HG02588 (cell line): ENCODE data around the gene UNC5B.
"Not testable (repeated sequence)": the region's sequence is repeated elsewhere in the genome, so short reads cannot be mapped to it uniquely, and the experiment has no call there.

Experiments used
- ATAC-seq: cut with Tn5 transposase; IDR thresholded peaks from one replicate; pipeline ENCODE4 v1.9.1; 2021; ENCODE audit warnings: mild to moderate bottlenecking, moderate library complexity; ENCODE audit not compliant: unreplicated experiment

The UNC5B gene

DNA sequence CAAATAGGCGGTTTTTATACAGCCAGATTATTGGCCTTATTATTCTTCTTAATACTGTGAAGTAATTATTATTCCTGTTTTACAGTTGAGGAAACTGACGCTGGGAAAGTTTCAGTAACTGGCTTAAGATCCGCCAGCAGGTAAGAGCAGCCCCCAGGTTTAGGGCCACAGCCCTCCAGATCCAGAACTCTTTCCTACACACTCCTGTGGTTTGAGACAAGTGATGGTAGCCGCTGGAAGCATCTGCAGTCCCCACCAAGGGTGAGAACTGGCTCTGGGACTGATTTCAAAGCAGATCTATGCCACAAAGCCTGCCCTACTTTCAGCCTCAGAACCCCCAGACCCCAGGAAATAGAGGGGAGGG, 3.0 kb upstream of the UNC5B start:
- ATAC-seq: no peak

DNA sequence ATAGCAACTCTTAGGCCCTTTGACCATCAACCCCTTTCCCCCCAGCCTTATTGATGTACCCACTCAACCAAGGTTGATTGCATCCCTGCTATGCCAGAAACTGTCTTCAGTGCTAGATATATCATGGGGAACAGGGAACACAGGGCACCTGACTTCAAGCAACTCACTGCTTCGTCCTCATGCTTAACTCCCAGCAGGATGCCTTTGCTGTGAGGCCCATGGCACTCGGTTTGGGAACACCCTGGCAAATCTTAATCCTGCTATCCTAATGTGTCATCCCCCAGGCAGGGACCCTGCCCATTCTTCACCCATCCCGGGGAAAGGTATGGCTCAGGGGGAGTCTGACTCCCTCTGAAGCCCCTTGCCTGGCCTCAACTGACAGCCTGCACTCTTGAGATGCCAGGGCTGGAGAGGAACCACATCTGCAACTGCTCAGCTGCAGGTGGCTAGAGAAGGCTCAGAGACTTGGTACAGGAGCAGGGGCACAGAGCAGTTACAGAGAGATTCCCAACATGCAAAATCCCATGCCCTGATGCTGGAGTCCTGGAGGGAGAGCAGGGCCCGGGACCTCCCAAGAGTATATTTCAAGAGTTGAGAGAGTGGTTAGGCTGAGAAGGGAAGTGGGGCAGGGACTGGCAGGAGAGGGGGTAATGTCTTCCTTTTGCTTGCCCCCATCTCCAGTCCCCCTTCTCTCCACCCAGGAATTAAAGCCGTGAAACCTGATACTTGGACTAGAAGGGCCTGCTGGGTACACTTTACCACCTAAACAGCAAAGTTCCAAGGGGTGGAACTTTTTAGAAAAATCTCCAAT, 2.4 kb upstream of the UNC5B start:
- ATAC-seq: no peak

DNA sequence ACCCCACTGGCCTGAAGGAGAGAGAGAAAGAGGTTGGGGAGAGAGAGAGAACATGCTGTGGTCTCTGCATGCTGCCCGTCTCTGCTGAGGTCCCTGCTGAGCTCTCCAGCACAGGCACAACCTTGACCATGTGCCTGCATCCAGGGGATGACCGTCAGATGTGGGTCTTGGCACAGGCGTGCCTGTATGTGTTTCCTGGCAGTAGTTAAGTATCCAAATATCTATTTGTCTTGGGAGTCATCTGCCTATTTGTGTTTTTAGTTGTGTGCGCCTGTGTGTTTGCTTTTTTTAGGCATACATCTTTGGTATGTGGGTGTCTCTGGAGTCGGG, 1.9 kb upstream of the UNC5B start:
- ATAC-seq: no peak

DNA sequence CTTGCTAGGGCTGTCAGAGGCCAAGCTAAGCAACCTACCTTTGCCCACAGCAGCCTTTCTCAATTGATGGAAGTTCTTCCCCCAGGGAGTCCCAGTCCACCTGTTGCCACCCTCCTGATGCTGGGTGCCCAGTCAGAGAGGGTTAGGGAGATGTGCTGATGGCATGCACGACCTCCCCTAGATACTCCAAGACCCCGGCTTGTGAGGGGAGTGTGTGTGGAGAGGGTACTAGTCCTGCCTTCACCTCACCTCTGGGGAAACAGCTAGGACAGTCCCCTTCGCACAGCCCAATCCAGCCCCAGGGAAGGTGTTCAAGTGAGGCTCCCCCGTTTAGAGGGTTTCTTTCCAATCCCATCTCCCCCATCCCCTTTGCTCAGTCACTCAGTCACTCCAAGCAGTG, 1.3 kb upstream of the UNC5B start:
- ATAC-seq: no peak

DNA sequence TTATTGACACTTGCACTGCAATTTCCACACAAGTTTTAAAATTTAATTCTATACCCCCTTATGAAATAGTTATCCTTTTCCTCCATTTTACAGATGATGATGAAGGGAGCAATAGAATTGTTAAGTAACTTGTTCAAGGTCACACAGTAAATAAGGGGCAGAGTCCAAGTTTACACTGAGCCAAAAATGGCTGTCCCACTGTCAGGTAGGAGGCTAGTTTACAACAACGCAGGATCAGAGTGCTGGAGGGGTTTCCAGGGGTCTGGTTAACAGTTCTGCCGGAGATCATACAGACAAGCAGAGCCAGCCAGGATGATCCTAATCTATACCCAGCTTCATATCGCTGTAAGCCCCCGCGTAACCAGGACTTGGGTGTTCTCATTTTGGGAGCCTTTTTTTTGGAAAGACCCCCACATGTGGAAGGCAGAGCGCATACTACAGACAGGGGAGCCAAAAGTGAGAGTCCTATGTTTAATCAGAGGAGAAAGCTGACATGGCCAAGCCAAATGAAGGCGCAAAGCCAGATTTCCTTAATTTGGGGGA, 524 bp upstream of the UNC5B start:
- ATAC-seq: no peak

DNA sequence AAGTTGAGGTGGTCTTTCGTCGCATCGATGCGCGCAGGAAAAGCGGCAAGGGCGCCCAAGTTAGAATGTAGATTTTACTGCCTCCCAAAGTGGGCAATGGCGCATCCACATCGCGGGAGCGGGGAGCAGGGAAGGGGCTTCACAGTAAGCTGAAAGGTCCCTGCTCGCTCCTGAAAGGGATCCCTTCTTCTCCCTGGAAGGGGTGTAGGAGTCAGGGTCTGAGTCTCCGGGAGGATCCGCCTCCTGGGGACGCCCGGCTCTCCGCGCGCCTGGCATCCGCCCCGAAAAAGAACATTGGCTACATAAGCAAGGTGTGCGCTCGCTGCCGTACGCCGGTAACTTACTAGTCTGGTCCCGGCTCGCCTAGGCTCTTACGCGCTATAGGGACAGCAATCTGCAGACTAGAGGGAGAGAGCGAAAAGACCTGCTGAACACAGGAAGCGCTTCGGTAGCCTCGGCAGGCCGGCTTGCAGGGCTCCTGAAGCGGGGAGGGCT, 804 bp downstream of the UNC5B start:
- ATAC-seq: no peak

DNA sequence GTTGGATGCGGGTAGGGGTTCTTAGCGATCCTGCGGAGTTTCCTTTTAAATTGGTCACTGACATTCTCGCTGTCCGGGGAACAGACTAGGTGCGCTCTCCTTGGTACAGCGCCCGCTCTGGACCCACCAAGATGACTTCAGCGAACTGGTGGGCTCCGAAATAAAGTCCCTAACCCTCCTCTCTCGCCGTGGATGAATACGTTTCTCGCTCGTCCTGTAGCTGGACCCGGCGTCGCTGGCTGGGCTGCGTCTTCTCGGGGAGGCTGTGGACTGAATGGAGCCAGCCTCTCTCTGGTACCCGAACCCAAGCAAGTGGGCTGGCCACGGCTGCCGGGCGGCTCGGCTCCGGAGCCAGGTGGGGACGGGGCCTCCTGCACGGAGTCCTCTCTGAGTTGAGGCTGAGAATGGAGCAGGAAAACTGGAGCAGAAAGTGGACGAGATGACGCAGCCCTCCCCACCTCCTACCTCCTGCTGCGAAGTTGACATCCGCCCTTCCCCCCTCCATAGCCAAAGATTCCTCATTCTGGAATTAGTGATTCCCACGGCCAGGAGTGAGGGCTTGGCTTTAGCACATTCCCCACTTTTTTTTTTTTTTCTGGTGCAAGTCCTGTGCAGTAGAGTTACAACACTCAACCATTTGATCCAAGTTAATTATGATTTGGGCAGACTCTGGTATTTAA, 1.5 kb downstream of the UNC5B start:
- ATAC-seq: no peak

DNA sequence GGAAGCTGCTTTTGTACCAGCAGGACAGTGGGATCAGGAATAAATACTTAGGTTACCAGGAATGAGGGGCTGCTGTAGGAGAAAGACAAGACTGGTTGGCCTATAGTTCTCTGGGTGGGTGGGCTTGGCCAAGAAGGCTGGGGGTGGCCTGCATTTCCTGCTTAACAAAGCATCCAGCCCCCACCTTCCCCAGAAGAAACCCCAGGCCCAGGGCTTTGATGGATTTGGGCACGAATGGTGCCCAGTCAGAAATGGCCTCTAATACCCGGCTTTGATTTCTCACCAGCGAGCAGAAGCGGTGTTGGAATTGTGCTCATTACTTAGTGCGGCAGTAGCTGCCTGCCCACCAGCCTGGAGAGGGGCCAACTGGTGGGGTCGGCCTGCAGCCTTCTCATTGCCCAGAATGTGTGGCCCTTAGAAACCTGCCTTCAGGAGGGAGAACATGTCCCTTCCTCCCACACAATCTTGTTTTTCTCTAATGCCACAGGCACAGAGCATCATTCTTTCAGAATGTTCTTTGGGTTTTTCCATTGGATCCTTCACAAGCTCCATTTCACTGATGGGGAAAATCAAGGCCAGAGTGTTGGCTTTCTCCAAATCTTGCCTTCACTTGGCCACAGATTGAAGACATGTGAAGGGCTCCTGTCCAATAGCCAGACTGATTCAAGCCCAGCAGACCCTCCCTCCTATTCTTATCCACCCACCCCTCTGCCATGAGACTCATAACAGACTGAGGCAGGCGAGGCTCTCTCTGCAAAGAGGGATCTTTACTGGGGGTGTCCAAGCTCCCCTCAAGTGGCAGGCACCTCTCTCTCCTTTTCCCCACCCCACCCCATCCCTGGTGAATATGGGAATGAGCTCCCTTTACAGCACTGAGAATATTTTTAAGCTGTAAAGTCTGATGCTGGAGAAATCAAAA, 2.5 kb downstream of the UNC5B start:
- no peak for ATAC-seq

DNA sequence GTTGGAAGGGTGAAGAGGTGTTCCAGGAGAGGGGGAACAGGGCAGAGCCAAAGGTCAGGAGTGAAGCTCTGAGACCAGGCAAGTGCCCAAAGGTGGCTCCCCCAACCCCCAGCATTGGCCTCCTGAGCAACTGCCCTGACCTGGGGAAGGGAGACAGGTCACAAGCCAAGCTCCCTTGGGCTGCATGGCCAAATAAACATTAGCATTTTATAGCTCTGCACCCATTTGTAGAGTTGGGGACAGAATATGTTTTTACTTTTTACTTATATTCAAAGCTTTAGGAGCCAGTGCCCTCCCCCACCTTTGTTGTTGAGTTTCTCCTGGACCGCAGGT, 4.0 kb downstream of the UNC5B start:
- no peak for ATAC-seq

DNA sequence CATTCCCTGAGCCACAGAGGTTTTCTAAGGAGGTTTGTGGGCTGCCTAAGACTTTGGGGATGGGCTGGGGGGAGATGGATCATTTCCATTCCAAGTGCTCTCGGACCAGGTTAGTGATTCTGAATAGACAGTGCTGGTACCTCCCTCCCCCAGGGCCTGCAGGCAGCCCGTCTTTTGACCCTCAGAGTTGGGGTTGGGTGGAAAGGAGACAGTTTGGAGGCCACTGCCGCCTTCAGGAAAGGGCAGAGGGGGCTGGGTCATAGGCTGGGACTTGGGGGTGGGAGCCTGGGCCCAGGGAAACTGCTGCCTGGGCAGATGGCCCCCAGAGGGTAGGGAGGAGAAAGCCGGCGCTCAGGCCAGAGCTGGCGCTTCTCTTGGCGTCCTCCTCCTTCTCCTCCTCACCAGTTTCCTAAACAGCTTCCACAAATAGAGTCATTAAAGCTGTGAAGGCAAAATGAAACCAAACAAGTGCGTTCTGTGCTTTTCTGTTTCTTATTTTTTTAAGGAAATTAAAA, 4.4 kb downstream of the UNC5B start:
- no peak for ATAC-seq

DNA sequence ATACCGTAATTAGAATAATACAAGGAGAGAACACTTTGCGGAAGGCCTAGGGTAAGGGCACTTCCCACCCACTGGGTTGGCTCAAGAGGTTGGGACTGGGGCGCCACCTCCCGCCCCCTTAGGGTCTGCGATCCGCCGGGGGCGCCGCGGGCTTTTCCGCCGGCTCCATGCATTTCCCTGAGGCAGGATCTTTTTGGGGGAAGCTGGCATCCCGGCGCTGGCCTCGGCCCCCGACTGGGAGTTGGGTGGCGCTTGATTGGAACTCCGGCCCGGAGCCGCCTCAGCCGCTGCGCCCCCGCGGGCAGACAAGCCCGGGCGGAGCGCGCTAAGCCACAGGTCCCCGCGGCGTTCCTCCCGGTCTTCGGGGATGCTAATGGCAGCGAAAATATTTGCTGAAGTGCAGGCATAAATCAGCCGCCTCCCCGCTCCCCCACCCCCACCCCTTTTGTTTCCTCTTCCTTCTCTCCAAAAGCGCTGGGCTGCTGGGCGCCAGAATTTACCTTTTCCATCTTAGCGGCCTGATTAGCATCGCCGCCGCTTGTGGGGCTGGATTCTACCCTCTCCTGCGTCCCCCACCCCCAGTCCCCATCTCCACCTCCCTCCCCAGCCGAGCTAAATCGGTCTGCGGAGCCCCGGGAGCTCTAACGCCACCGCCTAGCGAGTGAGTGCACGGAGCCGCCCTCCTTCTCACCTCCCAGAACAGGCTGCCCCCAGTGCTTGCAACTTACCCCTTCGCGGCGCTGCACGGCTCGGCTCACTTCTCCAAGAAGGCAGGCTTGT, 5.1 kb downstream of the UNC5B start:
- no peak for ATAC-seq

DNA sequence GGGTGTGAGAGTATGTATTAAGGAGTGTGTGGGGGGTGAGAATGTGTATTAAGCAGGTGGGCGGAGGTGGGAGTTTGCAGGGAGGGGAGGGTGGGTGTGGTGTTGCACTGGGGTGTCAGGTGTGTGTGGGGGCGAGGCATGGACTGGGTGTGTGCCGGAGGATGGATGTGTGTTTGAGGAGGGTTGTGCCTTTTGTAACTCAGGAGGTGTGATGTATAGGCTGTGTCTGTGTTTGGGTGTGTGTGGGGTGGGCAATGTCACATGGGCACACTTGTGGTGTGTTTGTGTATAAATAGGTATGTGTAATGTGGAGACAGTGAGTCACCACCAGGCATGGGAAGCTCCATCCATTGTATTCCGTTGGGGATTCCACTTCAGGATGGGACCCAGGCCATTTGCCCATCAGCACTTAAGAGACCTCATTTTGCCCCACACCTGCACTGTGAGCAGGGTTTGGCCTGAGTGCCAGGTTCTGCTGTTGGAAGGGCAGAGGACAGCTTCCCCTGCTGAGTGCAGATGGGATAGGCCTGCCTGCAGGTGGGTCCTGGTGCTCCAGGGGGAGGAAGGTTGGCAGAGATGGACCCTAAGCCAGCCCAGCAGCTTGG, 5.8 kb downstream of the UNC5B start:
- ATAC-seq: no peak

DNA sequence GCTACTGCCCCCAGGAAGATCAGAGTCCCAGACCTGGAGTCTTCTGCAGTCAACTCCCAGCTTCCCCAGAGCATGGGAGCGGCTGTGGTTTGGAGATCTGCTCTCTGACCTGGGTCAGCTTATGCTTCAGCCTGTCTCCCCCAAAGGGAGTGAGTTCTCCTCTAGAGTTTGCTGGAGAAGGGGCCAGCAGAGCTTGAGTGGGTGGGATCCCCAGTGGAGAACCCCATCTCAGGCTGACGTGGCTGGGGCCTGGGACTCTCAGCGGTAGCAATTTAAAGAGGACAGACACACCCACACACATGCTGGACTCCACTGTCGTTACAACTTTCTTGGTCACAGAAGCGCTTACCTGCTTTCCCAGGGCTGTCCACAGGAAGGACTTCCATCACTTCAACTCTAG, 6.3 kb downstream of the UNC5B start:
- no peak for ATAC-seq

DNA sequence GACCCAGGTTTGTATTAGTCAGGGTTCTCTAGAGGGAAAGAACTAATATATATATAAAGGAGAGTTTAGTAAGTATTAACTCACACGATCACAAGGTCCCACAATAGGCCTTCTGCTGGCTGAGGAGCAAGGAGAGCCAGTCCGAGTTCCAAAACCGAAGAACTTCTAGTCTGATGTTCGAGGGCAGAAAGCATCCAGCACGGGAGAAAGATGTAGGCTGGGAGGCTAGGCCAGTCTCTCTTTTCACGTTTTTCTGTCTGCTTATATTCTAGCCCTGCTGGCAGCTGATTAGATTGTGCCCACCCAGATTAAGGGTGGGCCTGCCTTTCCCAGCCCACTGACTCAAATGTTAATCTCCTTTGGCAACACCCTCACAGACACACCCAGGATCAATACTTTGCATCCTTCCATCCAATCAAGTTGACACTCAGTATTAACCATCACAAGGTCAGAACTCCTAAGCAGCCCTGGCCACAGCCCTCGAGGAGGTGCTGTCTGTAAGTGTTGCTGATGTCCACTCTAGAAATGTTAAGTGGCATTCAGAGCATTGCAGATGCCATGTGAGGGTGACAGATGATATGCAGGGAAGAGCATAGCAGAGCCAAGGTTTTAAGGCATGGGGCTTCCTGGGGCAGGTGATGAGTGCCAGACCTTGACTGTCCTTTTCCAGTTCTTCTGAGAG, 7.0 kb downstream of the UNC5B start:
- not testable (repeated sequence) for ATAC-seq

DNA sequence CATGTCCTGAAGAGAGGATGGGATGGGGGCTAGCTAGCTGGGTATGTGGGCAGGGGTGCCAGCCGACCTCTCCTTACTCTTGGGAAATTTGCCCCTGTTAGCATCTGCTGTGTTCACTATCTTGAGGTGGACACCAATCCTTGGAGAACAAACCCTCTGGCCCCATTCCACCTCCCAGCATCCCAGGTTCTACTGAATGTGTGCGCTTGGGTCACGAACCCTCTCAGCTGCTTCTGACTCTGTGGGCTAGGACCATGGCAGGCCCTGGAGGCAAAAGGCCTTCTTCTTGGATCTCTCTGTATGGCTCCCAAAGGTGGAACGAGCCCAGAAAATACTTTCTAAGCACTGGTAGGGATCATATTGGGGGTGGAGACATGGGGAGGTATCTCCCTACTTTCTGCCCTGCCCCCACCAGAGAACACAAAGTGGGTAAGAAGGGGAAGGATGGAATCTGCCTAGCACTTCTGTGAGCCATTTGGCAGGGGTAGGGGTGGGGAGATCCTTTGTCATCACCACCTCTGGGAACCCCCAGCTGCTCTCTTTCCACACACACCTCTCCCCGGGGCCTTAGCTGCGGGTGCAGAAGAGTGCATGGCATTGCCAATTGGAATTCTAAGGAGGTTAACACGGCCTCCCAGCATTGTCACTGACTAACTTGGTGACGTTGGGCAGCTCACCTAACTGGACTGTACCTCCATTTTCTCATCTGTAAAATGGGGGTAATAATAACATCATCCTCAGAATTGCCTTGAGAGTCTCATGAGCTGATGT, 7.7 kb downstream of the UNC5B start:
- no peak for ATAC-seq

DNA sequence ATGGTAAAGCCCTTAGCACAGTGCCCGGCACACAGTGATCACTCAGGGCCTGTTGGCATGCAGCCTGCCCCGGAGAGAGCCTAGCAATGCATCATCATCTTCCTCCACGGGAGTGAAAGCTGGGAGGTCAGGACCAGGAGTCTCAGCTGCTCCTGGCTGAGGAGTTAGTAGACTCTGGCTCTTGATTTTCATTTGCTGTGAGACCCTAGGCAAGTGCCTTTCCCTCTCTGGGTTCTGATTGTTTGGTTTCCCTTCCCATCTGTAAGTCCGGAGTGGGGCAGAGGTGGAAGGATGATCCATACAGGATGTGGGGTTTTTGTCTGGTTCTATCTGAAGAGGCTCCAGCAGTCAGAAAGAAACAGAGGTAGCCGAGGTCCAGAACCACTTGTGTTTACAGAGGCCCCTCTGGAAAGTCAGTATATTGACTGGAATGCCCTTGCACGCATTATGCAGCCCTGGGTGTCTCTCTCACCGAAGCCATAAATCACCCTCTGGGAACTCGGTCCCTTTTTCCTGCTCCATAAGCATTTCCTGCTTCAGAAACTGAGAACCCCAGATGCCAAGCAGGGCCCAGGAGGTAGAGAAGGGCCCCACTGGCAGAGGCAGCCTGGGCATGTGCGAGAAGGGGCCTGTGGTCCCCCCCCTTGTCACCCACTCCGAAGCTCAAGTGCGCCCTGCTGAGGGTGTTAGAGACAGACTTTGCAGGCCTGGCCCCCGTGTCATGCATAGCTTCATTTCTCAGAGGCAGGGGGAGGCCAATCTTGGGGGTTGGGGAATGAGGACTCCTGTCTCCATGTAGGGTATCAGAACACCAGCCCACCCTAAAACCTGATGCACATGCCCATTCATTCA, 8.5 kb downstream of the UNC5B start:
- ATAC-seq: no peak

DNA sequence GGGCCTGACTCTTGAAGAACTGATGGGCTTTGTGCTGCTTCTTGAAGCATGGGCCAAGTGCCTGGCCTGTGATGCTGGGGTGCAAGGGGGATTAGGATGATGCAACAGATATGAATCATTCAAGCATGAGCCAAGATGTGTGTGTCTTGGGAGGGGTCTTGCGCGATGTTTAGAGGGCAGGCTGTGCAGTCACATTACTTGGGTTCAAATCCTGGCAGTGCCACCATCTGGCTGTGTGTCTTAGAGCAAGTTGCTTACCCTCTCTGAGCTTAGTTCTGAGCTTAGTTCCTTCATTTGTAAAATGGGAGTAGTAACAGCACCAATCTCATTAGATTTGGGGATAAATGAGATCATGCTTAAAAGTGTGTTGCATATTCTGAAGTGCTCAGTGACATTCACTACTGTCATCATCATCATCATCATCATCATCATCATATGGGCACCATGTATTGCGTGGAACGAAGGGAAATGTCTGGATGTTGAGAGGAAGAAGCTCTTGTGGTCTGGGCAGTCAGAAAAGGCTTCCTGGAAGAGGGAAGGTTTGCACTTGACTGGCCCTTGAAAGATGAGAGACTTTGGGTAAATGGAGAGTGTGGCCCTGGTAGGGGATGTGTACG, 9.3 kb downstream of the UNC5B start:
- ATAC-seq: no peak
